T-cell (primary cell): ENCODE data around the gene CDH18. TPM values are rescaled to one million over a fixed set of nuclear protein-coding genes. Genes with fewer than 3 reads are reported as not detected.

Source experiments
- ATAC-seq, 4 experiments: fragments of 200-7000 bp in 3 of 4; fragments of 150-1000 bp in 1 of 4; cut with Tn5 transposase; replicated peaks in 1 of 4; 1 replicate in 3 of 4; 2 replicates in 1 of 4; pipeline ENCODE4 v1.10.0; 2021; ENCODE audit warnings: moderate library complexity in 3 of 4, mild to moderate bottlenecking in 2 of 4, moderate number of reproducible peaks in 1 of 4
- CTCF ChIA-PET, 2 donors: fragments of 300-600 bp; sonication (Branson Sonifier 250); formaldehyde crosslinking; loops; one replicate each; lab custom pipeline; 2022; ENCODE audit warnings: antibody characterized with exemption in 2 of 2; lab: Charles Lee
- POLR2A ChIA-PET, 2 donors: fragments of 300-600 bp; sonication (Branson Sonifier 250); formaldehyde crosslinking; loops; one replicate each; lab custom pipeline; 2022; ENCODE audit warnings: antibody characterized with exemption in 2 of 2; lab: Charles Lee
- DNase-seq, 35 experiments: peaks; one replicate each; pipeline versions ENCODE4 v3.0.0 to v3.0.0-alpha.2; 2013 to 2023
- H3K27ac ChIP-seq: one replicate; pipeline ENCODE4 v1.5.1; 2013; ENCODE audit warnings: low read length
- H3K27me3 ChIP-seq, 2 experiments: replicated peaks in 1 of 2; 1 replicate in 1 of 2; 2 replicates in 1 of 2; pipeline versions ENCODE4 v1.6.1 to v1.7.0; 2013; ENCODE audit warnings: low read length in 1 of 2, mixed read lengths in 1 of 2; ENCODE audit not compliant: control insufficient read depth in 2 of 2, insufficient read depth in 2 of 2; ENCODE audit errors: extremely low read depth in 1 of 2
- H3K36me3 ChIP-seq, 2 donors: 1 replicate in 1 of 2; 2 replicates in 1 of 2; pipeline versions ENCODE4 v1.6.1 to v1.7.0; 2013; ENCODE audit warnings: low read length in 1 of 2; ENCODE audit not compliant: control insufficient read depth in 2 of 2, insufficient read depth in 1 of 2; ENCODE audit errors: extremely low read depth in 1 of 2
- H3K4me1 ChIP-seq, 2 experiments: 1 replicate in 1 of 2; 2 replicates in 1 of 2; pipeline versions ENCODE4 v1.6.1 to v1.7.0; 2013; ENCODE audit warnings: low read length in 2 of 2, mixed read lengths in 1 of 2; ENCODE audit not compliant: insufficient read depth in 2 of 2, control insufficient read depth in 1 of 2; ENCODE audit errors: extremely low read depth in 1 of 2
- H3K4me3 ChIP-seq, 2 donors: 1 replicate in 1 of 2; 2 replicates in 1 of 2; pipeline versions ENCODE4 v1.5.1 to v1.7.0; 2013; ENCODE audit warnings: mild to moderate bottlenecking in 2 of 2, low read length in 1 of 2, moderate library complexity in 1 of 2; ENCODE audit not compliant: control insufficient read depth in 1 of 2; ENCODE audit errors: extremely low read depth in 1 of 2
- H3K9me3 ChIP-seq: 2 replicates; pipeline ENCODE4 v1.7.0; 2013
- H3K27ac Mint-ChIP-seq, 2 donors: one replicate each; pipeline ENCODE4 v1.8.0; 2020 to 2021; ENCODE audit warnings: mild to moderate bottlenecking in 2 of 2, mixed read lengths in 2 of 2
- H3K27me3 Mint-ChIP-seq, 2 donors: one replicate each; pipeline ENCODE4 v1.8.0; 2021 to 2022; ENCODE audit warnings: mixed read lengths in 2 of 2
- H3K36me3 Mint-ChIP-seq: one replicate; pipeline ENCODE4 v1.8.0; 2021; ENCODE audit warnings: mixed read lengths
- H3K4me1 Mint-ChIP-seq, 3 donors: one replicate each; pipeline ENCODE4 v1.8.0; 2020 to 2022; ENCODE audit warnings: mixed read lengths in 3 of 3, mild to moderate bottlenecking in 1 of 3
- H3K4me3 Mint-ChIP-seq, 3 donors: one replicate each; pipeline ENCODE4 v1.8.0; 2020 to 2022; ENCODE audit warnings: mild to moderate bottlenecking in 3 of 3, mixed read lengths in 3 of 3, moderate library complexity in 3 of 3
- H3K9me3 Mint-ChIP-seq, 3 donors: one replicate each; pipeline ENCODE4 v1.8.0; 2020 to 2022; ENCODE audit warnings: mixed read lengths in 3 of 3
- WGBS: methylation state at CpG from one replicate; pipeline ENCODE4 v1.1.5; 2013; ENCODE audit warnings: missing lambda C conversion rate; ENCODE audit not compliant: insufficient coverage; 5-methylcytosine and 5-hydroxymethylcytosine counted together
- total RNA-seq, 35 experiments: library from RNA in 6 of 35; stranded (reverse) in 6 of 35; fragments of 120-200 nt in 1 of 35; gene quantifications; one replicate each; pipeline versions ENCODE4 v1.2.1 to v1.2.4 and lab custom pipeline; 2013 to 2026

Gene CDH18
- total RNA-seq, 5 donors from 2014 or later (not counting 1 experiment from before 2014, with no cell fraction given): not detected

DNA sequence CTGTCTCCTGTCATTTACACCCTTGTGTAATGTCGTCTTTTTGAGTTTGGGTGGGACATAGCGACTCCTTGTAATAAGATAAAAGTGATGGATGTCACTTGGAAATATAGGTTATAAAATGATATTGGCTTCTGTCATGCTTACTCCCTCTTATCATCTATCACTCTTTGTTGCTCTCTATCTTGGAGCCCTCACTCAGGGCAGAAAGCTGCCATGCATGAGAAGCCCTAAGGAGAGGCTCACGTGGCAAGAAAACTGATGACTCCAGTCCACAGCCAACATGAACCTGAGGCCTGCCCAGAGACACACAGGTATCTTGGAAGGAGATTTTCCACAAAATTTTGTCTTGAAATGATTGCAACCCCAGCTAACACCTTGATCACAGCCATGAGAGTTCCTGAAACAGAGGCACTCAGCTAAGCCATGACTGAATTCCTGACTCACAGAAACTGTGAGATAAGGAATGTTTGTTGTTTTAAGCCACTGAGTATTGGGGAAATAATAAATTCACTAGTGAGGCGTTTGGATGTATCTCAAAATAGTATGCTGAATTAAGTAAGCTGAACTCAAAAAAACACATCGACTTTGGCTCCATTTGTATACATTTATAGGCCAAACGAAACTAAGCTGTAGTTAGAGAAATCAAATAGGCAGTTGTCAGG is 216.7 kb downstream of the CDH18 start:
- DNase-seq: no peak
- Histone ChIP-seq H3K27ac (no peak overlapping the region), H3K27me3 (no peaks in the 10 kb centered on the region), H3K4me3 (no peak overlapping the region), H3K36me3 (no peaks in the 10 kb centered on the region), H3K4me1 (no peaks in the 10 kb centered on the region), H3K9me3 (no peaks in the 10 kb centered on the region)
- POLR2A ChIA-PET: no interaction called here
- 33% methylated on average over 1 of the region's 6 CpGs for WGBS
- peaks cover 16 to 25% (median 20%) of the 10 kb centered on the region in 3 donors for H3K9me3 Mint-ChIP-seq
- no peaks in the 10 kb centered on the region for H3K27me3 Mint-ChIP-seq
- no peaks in the 10 kb centered on the region for H3K4me1 Mint-ChIP-seq
- no peak overlapping the region for H3K27ac Mint-ChIP-seq
- no peak for ATAC-seq
- CTCF ChIA-PET: no interaction called here
- H3K36me3 Mint-ChIP-seq: no peaks in the 10 kb centered on the region
- no peak overlapping the region for H3K4me3 Mint-ChIP-seq

- Mint-ChIP-seq H3K27ac (no peak overlapping the region), H3K9me3 (peaks cover 10 to 19% (median 18%) of the 10 kb centered on the region in 3 donors), H3K4me3 (no peak overlapping the region), H3K4me1 (no peaks in the 10 kb centered on the region), H3K27me3 (no peaks in the 10 kb centered on the region), H3K36me3 (no peaks in the 10 kb centered on the region)
- no peak for ATAC-seq
- no peaks in the 10 kb centered on the region for H3K9me3 ChIP-seq
- H3K36me3 ChIP-seq: no peaks in the 10 kb centered on the region
- H3K27me3 ChIP-seq: no peaks in the 10 kb centered on the region
- H3K4me3 ChIP-seq: no peak overlapping the region
- ChIA-PET POLR2A (no interaction called here), CTCF (no interaction called here)
- DNase-seq: no peak
- no peaks in the 10 kb centered on the region for H3K4me1 ChIP-seq
- no peak overlapping the region for H3K27ac ChIP-seq
Measured at GRCh38 chr5:19770396-19770795, 217.6 kb downstream of the CDH18 start.

DNA sequence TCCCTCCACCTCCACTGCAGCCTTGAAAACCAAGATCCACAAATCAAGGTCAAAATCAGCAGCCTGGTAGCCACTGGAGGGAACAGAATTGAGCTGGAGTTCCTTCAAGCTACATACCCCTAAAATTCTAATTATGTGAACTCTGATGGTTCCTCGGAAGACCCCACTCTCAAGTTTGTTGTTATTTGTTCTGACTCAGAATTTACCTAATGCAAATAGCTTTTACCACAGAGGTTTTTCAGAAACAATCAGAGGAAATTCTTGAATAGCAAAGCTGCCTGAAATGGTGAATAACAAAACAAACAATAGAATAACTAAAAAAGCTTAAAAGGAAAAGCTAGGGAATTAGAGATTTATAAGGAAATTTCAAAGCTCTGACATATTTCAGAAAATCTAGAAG is 220.0 kb downstream of the CDH18 start:
- WGBS: no CpG with 5 or more reads among the region's 1 CpG
- H3K27me3 ChIP-seq: no peaks in the 10 kb centered on the region

DNA sequence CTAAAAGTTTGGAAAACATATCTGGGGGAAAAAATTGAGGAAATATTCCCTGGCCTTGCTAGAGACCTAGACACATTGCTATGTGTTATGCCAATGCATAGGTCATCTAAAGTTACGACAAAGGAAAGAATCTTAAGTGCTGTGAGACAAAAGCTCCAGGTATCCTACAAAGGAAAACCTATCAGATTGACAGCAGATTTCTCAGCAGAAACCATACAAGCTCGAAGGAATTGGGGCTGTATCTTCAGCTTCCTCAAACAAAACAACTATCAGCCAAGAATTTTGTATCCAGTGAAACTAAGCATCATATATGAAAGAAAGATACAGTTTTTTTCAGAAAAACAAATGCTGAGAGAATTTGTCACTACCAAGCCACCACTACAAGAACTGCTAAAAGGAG is 234.4 kb downstream of the CDH18 start:
- H3K4me1 Mint-ChIP-seq: no peaks in the 10 kb centered on the region
- H3K4me3 ChIP-seq: no peak overlapping the region
- H3K27ac Mint-ChIP-seq: no peak overlapping the region
- no peaks in the 10 kb centered on the region for H3K27me3 Mint-ChIP-seq
- no peaks in the 10 kb centered on the region for H3K9me3 ChIP-seq
- no peaks in the 10 kb centered on the region for H3K36me3 ChIP-seq
- H3K4me1 ChIP-seq: no peaks in the 10 kb centered on the region
- peaks cover 9 to 26% (median 14%) of the 10 kb centered on the region in 3 donors for H3K9me3 Mint-ChIP-seq
- DNase-seq: no peak
- 86% methylated on average over 1 of the region's 2 CpGs for WGBS
- H3K4me3 Mint-ChIP-seq: no peak overlapping the region
- H3K27ac ChIP-seq: no peak overlapping the region
- POLR2A ChIA-PET: no interaction called here
- CTCF ChIA-PET: interaction anchor here in 1 of 2 donors (0.6 kb wide), 1 partner anchor 545 kb away, joined by 3 read pairs; no protein-coding TSS in a partner anchor
- no peak for ATAC-seq
- no peaks in the 10 kb centered on the region for H3K36me3 Mint-ChIP-seq
- H3K27me3 ChIP-seq: no peaks in the 10 kb centered on the region

More for the DNA sequence above, 220.0 kb downstream of the CDH18 start:
- H3K36me3 Mint-ChIP-seq: no peaks in the 10 kb centered on the region
- ChIA-PET POLR2A (no interaction called here), CTCF (no interaction called here)
- H3K4me1 Mint-ChIP-seq: no peaks in the 10 kb centered on the region
- peaks cover 15 to 18% (median 16%) of the 10 kb centered on the region in 3 donors for H3K9me3 Mint-ChIP-seq
- ATAC-seq: no peak
- no peak overlapping the region for H3K27ac Mint-ChIP-seq
- no peak overlapping the region for H3K4me3 Mint-ChIP-seq
- H3K36me3 ChIP-seq: no peaks in the 10 kb centered on the region
- no peaks in the 10 kb centered on the region for H3K9me3 ChIP-seq
- H3K27ac ChIP-seq: no peak overlapping the region
- no peak for DNase-seq
- H3K4me3 ChIP-seq: no peak overlapping the region
- H3K27me3 Mint-ChIP-seq: no peaks in the 10 kb centered on the region
- H3K4me1 ChIP-seq: no peaks in the 10 kb centered on the region

DNA sequence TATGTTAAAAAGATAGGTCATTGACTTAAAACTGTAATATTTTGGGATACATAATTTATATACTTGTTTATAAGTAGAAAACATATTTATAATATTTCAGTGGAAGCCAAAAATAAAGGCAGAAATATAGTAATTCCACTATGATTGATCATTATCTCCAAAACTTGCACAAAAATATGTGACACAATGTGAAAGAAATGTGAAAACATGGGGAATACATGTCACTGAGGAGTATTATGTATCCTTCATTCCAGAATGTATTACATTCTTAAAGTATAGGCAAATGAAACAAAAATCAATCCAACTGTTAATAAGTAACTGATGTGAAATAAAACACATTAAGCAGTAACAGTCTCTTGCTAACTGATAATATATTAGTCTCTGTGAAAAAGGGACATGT is 236.7 kb downstream of the CDH18 start:
- H3K27ac Mint-ChIP-seq: no peak overlapping the region
- Histone ChIP-seq H3K9me3 (no peaks in the 10 kb centered on the region), H3K27ac (no peak overlapping the region), H3K36me3 (no peaks in the 10 kb centered on the region), H3K27me3 (no peaks in the 10 kb centered on the region), H3K4me1 (no peaks in the 10 kb centered on the region), H3K4me3 (no peak overlapping the region)
- no peaks in the 10 kb centered on the region for H3K36me3 Mint-ChIP-seq
- DNase-seq (no peak), ATAC-seq (no peak)
- no peak overlapping the region for H3K4me3 Mint-ChIP-seq
- H3K4me1 Mint-ChIP-seq: no peaks in the 10 kb centered on the region
- POLR2A ChIA-PET: no interaction called here
- H3K27me3 Mint-ChIP-seq: no peaks in the 10 kb centered on the region
- peaks cover 4 to 25% (median 14%) of the 10 kb centered on the region in 3 donors for H3K9me3 Mint-ChIP-seq
- CTCF ChIA-PET: no interaction called here

GRCh38 chr5:19745247-19745646 is 242.8 kb downstream of the CDH18 start:
- H3K9me3 Mint-ChIP-seq: peaks cover 2 to 21% (median 4%) of the 10 kb centered on the region in 3 donors
- no peak overlapping the region for H3K27ac ChIP-seq
- WGBS: 8% methylated on average over 2 of the region's 3 CpGs
- H3K4me3 ChIP-seq: no peak overlapping the region
- H3K27me3 ChIP-seq: no peaks in the 10 kb centered on the region
- H3K9me3 ChIP-seq: no peaks in the 10 kb centered on the region
- DNase-seq (no peak), ATAC-seq (no peak)
- ChIA-PET POLR2A (no interaction called here), CTCF (no interaction called here)
- H3K27ac Mint-ChIP-seq: no peak overlapping the region
- H3K4me1 Mint-ChIP-seq: no peaks in the 10 kb centered on the region
- H3K36me3 Mint-ChIP-seq: no peaks in the 10 kb centered on the region
- H3K4me3 Mint-ChIP-seq: no peak overlapping the region
- no peaks in the 10 kb centered on the region for H3K4me1 ChIP-seq
- H3K36me3 ChIP-seq: no peaks in the 10 kb centered on the region
- no peaks in the 10 kb centered on the region for H3K27me3 Mint-ChIP-seq

- H3K27me3 Mint-ChIP-seq: no peaks in the 10 kb centered on the region
- H3K9me3 Mint-ChIP-seq: peaks cover 9 to 21% (median 9%) of the 10 kb centered on the region in 3 donors
- no peaks in the 10 kb centered on the region for H3K36me3 ChIP-seq
- no peaks in the 10 kb centered on the region for H3K4me1 Mint-ChIP-seq
- ChIA-PET CTCF (no interaction called here), POLR2A (no interaction called here)
- peaks cover 4% of the 10 kb centered on the region for H3K9me3 ChIP-seq
- H3K27ac ChIP-seq: no peak overlapping the region
- ATAC-seq (no peak), DNase-seq (no peak)
- 100% methylated on average over 1 of the region's 1 CpG for WGBS
- no peaks in the 10 kb centered on the region for H3K36me3 Mint-ChIP-seq
- no peaks in the 10 kb centered on the region for H3K4me1 ChIP-seq
- no peaks in the 10 kb centered on the region for H3K27me3 ChIP-seq
- no peak overlapping the region for H3K4me3 ChIP-seq
- H3K27ac Mint-ChIP-seq: no peak overlapping the region
- H3K4me3 Mint-ChIP-seq: no peak overlapping the region
Measured at GRCh38 chr5:19739671-19740070, 248.3 kb downstream of the CDH18 start.
